Activated CD4-positive, alpha-beta T cell treated with anti-CD3 and anti-CD28 coated beads, Interleukin-2, amount 50 U/mL, for 1 hour (primary cell): Measurements from ENCODE around the gene ZNF81.
"Not testable (repeated sequence)": the region's sequence is repeated elsewhere in the genome, so short reads cannot be mapped to it uniquely, and the experiment has no call there.

Source experiments
- DNase-seq: peaks from one replicate; pipeline ENCODE4 v3.0.0-alpha.2; 2020

Gene ZNF81

GRCh38 chrX:47846040-47846439 lies 9.3 kb downstream of the ZNF81 start:
- DNase-seq = no peak

GRCh38 chrX:47849778-47850177 lies 13.1 kb downstream of the ZNF81 start:
- no peak for DNase-seq

GRCh38 chrX:47850389-47850788 lies 13.7 kb downstream of the ZNF81 start:
- DNase-seq = not testable (repeated sequence)

- no peak for DNase-seq
These were observed 14.2 kb downstream of the ZNF81 start for GRCh38 chrX:47850901-47851300.

GRCh38 chrX:47854474-47854873 lies 17.8 kb downstream of the ZNF81 start:
- peak; percentile 22 for DNase-seq

GRCh38 chrX:47859686-47860085 lies 23.0 kb downstream of the ZNF81 start:
- DNase-seq = no peak

- DNase-seq = no peak
These were observed 26.0 kb downstream of the ZNF81 start for GRCh38 chrX:47862680-47863079.

GRCh38 chrX:47863187-47863586 lies 26.5 kb downstream of the ZNF81 start:
- no peak for DNase-seq

GRCh38 chrX:47864300-47864699 lies 27.6 kb downstream of the ZNF81 start:
- no peak for DNase-seq

- no peak for DNase-seq
These were observed 28.1 kb downstream of the ZNF81 start for GRCh38 chrX:47864785-47865184.

- no peak for DNase-seq
These were observed 36.4 kb downstream of the ZNF81 start for GRCh38 chrX:47873123-47873522.

GRCh38 chrX:47877327-47877726 lies 40.6 kb downstream of the ZNF81 start:
- no peak for DNase-seq

- DNase-seq = no peak
These were observed 41.5 kb downstream of the ZNF81 start for GRCh38 chrX:47878198-47878597.

- no peak for DNase-seq
These were observed 42.8 kb downstream of the ZNF81 start for GRCh38 chrX:47879463-47879862.

- no peak for DNase-seq
These were observed 44.2 kb downstream of the ZNF81 start for GRCh38 chrX:47880927-47881326.

- no peak for DNase-seq
These were observed 48.8 kb downstream of the ZNF81 start for GRCh38 chrX:47885501-47885900.

- no peak for DNase-seq
These were observed 61.3 kb downstream of the ZNF81 start for GRCh38 chrX:47898024-47898423.

GRCh38 chrX:47900833-47901232 lies 64.1 kb downstream of the ZNF81 start:
- no peak for DNase-seq

GRCh38 chrX:47902161-47902560 lies 65.5 kb downstream of the ZNF81 start:
- DNase-seq = no peak

- DNase-seq = no peak
These were observed 79.3 kb downstream of the ZNF81 start for GRCh38 chrX:47915886-47916493.

GRCh38 chrX:47918274-47918673 lies 81.6 kb downstream of the ZNF81 start:
- DNase-seq = no peak

GRCh38 chrX:47927212-47927611 lies 90.5 kb downstream of the ZNF81 start:
- DNase-seq = no peak

GRCh38 chrX:47931970-47932369 lies 95.3 kb downstream of the ZNF81 start:
- DNase-seq = not testable (repeated sequence)

- no peak for DNase-seq
These were observed 97.2 kb downstream of the ZNF81 start for GRCh38 chrX:47933946-47934345.

GRCh38 chrX:47936224-47936939 lies 99.7 kb downstream of the ZNF81 start:
- DNase-seq = peak; percentile 1
